T47D (cell line): ENCODE measurements around the gene GRIA1.

Experiments
- DNase-seq, 2 experiments: peaks; one replicate each; pipeline versions ENCODE4 v3.0.0 to v3.0.0-alpha.2; 2011 to 2012; ENCODE audit warnings: low read depth in 1 of 2, low spot score in 1 of 2
- JUND ChIP-seq: IDR thresholded peaks from 2 replicates; pipeline ENCODE4 v1.6.1; 2012; ENCODE audit warnings: low read depth
- in situ Hi-C: cut with HindIII; loops from 2 replicates; pipeline ENCODE4 v1.10.0; 2016; ENCODE audit warnings: low sequenced_read_pairs, low pct_unique_long_range_greater_than_20kb

GRIA1 gene

GRCh38 chr5:153780876-153781705 is 290.6 kb downstream of the GRIA1 start:
- no peak for TF ChIP-seq JUND
- in situ Hi-C loops = no loop called here

GRCh38 chr5:153782589-153783361 is 292.3 kb downstream of the GRIA1 start:
- no peak for TF ChIP-seq JUND
- in situ Hi-C loops = no loop called here
- no peak for DNase-seq

More at GRCh38 chr5:153780876-153781705, 290.6 kb downstream of the GRIA1 start:
- no peak for DNase-seq

- TF ChIP-seq JUND = no peak
- no peak for DNase-seq
- in situ Hi-C loops = no loop called here
Observed at GRCh38 chr5:153783362-153783658, 292.8 kb downstream of the GRIA1 start.

GRCh38 chr5:153784277-153784676 is 293.8 kb downstream of the GRIA1 start:
- in situ Hi-C loops = no loop called here
- DNase-seq = no peak
- no peak for TF ChIP-seq JUND

- DNase-seq = no peak
- in situ Hi-C loops = no loop called here
- no peak for TF ChIP-seq JUND
Observed at GRCh38 chr5:153791339-153791738, 300.9 kb downstream of the GRIA1 start.

- in situ Hi-C loops = no loop called here
- TF ChIP-seq JUND = no peak
- DNase-seq = no peak
Observed at GRCh38 chr5:153792305-153792704, 301.8 kb downstream of the GRIA1 start.

GRCh38 chr5:153793699-153794098 is 303.2 kb downstream of the GRIA1 start:
- DNase-seq = no peak
- in situ Hi-C loops = no loop called here
- TF ChIP-seq JUND = no peak

GRCh38 chr5:153794327-153794726 is 303.9 kb downstream of the GRIA1 start:
- no peak for DNase-seq
- in situ Hi-C loops = no loop called here
- no peak for TF ChIP-seq JUND

- TF ChIP-seq JUND = no peak
- in situ Hi-C loops = no loop called here
- no peak for DNase-seq
Observed at GRCh38 chr5:153796527-153796926, 306.1 kb downstream of the GRIA1 start.

GRCh38 chr5:153797484-153797883 is 307.0 kb downstream of the GRIA1 start:
- no peak for DNase-seq
- in situ Hi-C loops = no loop called here
- TF ChIP-seq JUND = no peak

- TF ChIP-seq JUND = no peak
- in situ Hi-C loops = no loop called here
- no peak for DNase-seq
Observed at GRCh38 chr5:153798830-153799229, 308.4 kb downstream of the GRIA1 start.

GRCh38 chr5:153799466-153799865 is 309.0 kb downstream of the GRIA1 start:
- no peak for DNase-seq
- TF ChIP-seq JUND = no peak
- in situ Hi-C loops = no loop called here

- DNase-seq = no peak
- in situ Hi-C loops = no loop called here
- no peak for TF ChIP-seq JUND
Observed at GRCh38 chr5:153802050-153802821, 311.8 kb downstream of the GRIA1 start.
